Posterior vena cava (tissue), 2 donors: ENCODE measurements around the gene LAG3. TPM values are rescaled to one million over a fixed set of nuclear protein-coding genes. Genes with fewer than 3 reads are reported as not detected.

ENCODE experiments used
- DNase-seq: peaks from one replicate; pipeline ENCODE4 v3.0.0-alpha.2; 2020; ENCODE audit warnings: low spot score
- intact Hi-C, 2 donors: fragments of 100-400 bp; cut with DNase I; formaldehyde crosslinking; loops; one replicate each; pipeline versions ENCODE4 v1.14.1 to v1.14.2; 2022 to 2023
- total RNA-seq, 2 donors: library from RNA; stranded (reverse); fragmentation: NEBNext Ultra II Directional; extraction: Animal tissue kit (Norgen Biotek cat#: 25700); gene quantifications; one replicate each; pipeline ENCODE4 v1.2.1, GENCODE V29; 2021
- donor health status: DM: yes; HTN: yes; CAD: no.
- donor health status: DM: yes; HTN: yes; CAD: no.

Gene LAG3
- total RNA-seq, 2 donors from 2014 or later: 0.57 to 1.2 TPM

DNA sequence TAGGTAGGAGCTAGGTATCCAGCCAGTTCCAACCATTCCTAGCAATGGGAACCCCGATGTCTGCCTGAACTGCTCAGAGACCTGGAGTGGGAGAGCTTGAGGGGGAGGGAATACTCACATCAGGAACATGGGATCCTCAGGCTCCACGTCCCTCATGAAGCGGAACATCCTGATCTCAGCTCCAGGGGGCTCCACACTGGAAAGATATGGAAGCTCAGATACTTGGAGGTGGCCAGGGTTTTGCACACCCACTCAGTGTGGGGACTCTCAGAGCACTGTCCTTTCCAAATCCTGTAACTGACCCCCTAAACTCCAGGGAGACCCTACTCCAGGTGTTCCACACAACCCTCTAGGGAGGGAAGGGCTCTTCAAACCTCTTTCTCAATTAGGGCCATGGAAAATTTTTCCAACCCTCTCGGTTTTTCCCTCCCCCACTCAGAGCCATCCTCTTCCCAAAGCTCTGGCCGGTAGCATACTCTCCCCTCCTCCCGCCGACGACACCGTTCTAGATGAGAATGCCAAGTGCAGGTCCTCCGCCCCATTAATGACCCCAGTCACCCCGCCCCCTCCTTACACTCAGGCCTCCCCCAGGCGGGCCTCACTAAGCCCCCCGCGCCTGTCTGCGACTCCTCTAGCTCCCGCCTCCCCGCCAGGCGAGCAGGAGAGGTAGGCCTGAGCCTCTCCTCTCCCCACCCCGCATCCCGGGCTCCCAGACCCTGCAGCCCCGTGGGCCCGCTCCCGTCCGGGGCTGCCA is 20.0 kb upstream of the LAG3 start:
- intact Hi-C loops: loop anchor here in 1 of 2 donors (2.0 kb wide), 1 partner anchor 26 kb away; no protein-coding TSS in a partner anchor

DNA sequence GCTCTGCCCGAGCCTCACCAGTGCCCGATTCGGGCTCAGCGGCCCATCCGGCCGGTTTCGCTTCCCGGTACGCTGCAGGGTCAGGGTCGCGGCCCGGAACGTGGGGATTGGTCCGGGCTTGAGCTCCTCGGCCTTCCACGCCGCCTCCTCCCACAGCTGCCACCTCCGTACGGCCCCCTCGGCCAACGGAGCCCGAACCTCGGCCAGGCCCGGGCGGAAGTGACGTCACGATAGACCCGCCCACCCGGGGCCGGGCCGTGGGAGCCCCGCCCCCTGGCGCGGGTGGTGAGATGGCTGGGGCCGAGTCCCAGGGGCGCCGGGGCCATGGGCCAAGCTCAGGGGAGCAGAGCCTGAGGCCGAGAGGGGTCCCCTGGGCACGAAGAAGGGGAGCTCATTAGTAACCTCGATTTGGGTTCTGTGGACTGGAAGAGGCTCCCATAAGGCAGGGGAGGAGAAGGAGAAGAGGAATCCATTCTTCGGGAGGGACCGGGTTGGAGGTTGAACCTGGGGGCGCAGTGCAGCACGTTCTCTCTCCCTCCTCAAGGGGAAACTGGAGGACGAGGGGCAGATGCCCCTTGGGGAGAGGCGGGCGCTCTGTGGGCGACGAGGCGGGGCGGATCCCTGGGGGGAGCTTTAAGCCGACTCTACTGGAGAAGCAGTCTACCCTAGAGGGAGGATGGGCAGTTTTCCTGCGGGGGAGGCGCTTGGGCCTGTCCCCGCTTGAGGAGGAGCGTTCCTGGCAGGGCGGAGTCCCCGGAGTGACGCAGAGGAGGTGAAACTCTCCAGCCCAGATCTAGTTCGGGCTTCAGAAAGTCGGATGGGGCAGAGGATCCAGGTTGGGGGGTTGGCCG is 19.2 kb upstream of the LAG3 start, which contains the start of gene MLF2:
MLF2 (minus strand) TSS at position 221 of the 851 bp plus-strand sequence. CDS start 807 bp downstream, outside the sequence.
- intact Hi-C loops: loop anchor here in 1 of 2 donors (2.0 kb wide), 1 partner anchor 26 kb away; no protein-coding TSS in a partner anchor
- peak; percentile 99 for DNase-seq

More for the DNA sequence above, 20.0 kb upstream of the LAG3 start:
- DNase-seq: no peak

DNA sequence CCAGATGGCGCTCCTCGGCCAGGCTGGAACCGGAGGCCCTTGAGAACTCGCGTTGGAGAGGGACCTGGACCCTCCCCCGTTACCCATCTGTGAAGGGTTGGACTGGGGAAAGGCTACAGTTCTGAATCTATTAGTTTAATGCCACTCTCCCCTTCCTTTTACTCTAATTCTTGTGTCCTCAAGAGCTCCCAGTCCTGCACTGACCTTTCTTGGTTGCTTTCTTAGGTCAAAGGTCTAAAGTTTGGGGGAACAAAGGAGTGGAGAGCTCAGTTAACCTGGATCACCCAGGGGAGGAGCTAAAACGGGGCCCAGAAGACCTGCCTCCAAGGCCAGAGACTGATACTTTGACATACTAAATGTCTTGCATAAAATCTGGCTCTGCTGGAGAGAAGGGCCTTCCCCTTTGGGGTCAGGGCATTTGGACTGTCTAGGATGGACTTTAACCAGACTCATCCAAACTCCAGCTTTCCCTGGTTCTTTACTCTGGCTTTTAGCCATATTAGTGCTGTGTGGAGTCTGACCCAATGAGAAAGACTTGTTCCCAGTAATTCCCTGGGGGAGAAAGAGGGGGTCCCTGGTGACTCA is 18.5 kb upstream of the LAG3 start:
- intact Hi-C loops: loop anchor here in 1 of 2 donors (2.0 kb wide), 1 partner anchor 25 kb away; no protein-coding TSS in a partner anchor
- DNase-seq: no peak

DNA sequence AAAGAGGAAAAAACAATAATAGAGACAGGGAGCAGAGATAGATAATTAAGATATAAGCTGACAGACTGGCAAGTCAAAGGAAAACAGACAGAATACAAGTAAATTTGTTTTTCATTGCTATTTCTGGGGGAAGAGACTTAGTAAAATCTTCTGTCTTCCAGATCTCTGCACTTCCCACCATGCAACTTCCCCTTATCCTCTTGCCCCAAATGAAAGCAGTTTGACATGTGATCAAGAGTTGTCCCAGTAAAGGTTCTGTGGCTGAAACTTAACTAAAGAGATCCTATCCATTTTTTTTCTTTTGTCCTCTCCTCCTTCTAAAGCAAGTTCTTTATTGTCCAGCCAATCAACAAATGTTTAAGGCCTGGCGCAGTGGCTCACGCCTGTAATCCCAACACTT is 17.9 kb upstream of the LAG3 start:
- intact Hi-C loops: no loop called here
- no peak for DNase-seq

DNA sequence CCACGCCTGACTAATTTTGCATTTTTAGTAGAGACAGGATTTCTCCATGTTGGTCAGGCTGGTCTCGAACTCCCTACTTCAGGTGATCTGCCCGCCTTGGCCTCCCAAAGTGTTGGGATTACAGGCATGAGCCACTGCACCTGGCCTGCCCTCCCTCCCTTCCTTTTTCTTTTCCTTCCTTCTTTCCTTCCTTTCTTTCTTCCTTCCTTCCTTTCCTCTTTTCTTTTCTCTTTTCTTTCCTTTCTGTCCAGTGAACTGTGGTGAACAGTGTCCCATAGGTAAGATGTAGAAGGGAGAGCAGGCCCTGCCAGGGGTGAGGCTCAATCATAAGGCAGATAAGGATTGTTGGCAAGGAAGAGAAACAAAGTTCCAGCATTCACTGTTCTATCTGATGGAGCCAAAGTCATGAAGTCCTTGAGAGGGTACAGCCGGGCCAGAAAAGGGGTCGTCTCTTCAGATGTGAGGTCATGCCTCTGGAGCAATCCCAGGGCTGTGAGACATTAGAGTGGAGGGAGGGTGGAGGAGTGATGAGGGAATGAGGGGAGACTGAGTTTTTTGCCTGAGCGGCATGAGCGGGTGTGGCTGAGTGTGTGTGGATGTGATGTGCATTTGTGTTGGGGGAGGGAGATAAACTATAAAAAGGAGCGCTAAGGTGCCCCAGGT is 15.2 kb upstream of the LAG3 start:
- intact Hi-C loops: no loop called here
- DNase-seq: no peak

DNA sequence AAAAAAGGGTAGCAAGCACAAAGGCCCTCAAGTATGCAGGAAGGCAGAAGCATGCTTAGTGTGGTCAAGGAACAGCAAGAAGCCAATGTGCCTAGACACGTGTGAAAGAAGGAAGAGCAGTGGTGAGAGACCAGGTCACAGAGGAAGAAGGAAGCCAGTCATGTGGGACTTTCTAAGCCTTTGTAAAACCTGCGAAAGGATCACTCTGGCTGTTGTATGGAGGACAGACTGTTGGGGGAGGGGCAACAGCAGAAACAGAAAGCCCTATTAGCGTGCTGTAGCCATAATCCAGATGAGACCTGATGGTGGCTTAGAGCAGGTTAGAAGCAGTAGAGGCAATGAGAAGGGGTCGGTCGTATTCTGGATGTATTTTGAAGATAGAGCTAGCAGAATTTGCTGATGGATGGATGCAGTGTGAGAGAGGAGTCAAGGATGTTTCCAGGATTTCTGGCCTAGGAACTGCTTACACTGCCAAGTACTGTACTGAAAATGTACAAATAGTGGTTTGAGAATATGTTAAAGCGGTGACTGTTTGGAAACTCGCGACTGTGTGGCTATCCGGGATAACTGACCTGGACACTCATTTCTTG is 13.7 kb upstream of the LAG3 start:
- intact Hi-C loops: no loop called here
- no peak for DNase-seq

DNA sequence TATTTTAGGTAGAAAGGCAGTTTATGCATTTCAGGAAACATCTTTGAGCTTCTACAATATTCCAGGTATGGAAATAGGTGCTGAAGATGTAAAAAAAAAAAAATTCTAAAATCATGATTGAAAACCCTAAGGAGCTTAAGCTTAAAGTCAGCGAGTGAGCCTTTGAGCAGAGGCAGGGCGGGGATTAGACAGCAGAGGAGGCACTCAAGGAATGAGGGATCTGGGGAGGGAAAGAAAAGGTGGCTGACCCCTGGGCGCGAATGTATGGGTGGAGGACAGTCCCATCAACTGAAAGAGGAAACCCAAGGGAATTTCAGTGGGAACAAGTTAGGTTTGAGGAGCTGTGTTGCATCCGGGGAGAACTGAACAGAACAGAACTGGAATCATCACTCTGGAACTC is 12.6 kb upstream of the LAG3 start:
- intact Hi-C loops: loop anchor here in 1 of 2 donors (5.0 kb wide), 1 partner anchor 78 kb away; no protein-coding TSS in a partner anchor
- DNase-seq: no peak

DNA sequence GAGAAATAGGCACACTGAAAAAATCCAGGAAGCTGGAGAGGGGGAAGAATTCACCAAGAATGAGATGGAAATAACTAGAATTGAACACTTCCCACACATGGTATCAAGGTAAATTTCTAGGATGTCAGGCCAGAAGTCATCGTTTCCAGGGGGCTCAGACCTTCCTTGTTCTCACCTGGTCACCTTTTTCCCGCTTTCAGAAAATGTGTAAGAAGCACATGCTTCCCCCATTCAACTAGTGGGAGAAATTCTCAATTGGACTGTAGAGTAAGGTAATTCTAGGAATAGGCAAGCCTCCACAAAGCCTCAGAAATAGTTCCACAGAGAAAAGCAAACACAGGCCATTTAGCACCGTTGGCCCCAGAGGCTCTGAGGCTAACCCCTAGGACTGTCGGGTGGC is 8.9 kb upstream of the LAG3 start:
- intact Hi-C loops: loop anchor here in 1 of 2 donors (5.0 kb wide), 1 partner anchor 74 kb away; no protein-coding TSS in a partner anchor
- DNase-seq: no peak

DNA sequence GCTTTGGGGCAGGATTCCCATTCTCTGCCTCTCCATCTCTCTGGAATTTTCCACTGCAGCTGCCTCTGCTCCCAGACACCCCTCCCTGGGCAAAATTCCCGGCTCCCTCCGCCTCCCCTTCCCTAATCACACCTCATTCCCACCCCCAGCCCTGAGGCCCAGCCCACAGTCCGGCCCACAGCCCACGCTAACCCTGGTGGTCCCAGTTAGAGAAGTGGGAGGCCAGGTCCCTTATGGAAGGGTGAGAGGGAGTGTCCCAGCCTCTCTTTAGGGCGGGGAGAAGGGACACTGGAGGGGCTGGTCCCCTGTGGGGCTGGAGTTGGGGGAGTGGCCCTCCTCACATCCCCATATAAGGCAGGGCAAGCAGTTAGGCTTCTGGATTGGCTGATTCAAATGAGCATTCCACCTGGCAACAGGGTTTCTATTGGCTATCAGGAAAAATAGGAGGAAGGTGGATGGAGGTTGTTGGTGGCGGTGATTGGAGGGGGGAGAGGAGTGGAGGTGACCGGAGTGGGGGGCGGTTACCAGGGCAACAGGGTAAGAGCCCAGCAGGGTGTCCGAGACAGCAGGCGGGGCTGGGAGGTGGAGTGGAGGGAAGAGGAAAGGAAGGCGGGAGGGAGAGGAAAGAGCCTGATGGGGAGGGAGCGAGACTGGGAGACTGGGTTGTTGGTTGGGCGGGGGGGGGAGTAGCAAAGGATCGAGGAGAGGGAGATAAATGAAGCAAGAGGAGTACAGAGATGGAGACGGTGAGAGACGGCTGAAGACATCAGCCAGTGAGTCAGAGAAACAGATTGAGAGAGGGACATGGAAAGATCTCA is 8.1 kb upstream of the LAG3 start:
- peak; percentile 97 for DNase-seq
- intact Hi-C loops: loop anchor here in 1 of 2 donors (5.0 kb wide), 1 partner anchor 73 kb away; no protein-coding TSS in a partner anchor

DNA sequence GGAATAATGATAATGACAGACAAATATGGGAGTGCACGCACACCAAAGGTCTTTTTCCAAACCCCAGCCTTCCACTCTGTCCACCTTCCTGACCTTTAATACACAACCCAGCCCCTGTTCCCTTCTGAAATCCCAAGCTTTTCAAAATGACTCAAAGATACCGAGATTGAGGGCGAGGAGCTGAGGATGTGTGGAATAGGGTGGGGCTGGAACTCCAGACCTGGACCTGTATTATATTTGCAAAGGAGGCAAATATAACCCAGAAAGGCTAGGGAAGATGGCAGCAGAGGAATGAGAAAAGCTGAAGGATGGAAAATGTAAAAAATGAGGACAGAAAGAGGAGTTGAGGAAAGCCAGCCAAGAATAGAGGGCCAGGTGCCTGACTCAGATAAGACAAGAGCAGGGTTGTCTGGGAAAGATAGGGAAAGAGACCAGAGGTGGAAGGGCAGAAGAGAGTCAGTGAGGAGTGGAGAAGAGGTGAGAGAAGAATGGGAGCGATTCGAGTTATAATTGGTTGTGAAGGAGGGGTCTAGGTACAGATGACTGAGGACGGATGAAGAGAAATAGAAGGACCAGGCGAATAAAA is 7.2 kb upstream of the LAG3 start:
- intact Hi-C loops: no loop called here
- DNase-seq: no peak

DNA sequence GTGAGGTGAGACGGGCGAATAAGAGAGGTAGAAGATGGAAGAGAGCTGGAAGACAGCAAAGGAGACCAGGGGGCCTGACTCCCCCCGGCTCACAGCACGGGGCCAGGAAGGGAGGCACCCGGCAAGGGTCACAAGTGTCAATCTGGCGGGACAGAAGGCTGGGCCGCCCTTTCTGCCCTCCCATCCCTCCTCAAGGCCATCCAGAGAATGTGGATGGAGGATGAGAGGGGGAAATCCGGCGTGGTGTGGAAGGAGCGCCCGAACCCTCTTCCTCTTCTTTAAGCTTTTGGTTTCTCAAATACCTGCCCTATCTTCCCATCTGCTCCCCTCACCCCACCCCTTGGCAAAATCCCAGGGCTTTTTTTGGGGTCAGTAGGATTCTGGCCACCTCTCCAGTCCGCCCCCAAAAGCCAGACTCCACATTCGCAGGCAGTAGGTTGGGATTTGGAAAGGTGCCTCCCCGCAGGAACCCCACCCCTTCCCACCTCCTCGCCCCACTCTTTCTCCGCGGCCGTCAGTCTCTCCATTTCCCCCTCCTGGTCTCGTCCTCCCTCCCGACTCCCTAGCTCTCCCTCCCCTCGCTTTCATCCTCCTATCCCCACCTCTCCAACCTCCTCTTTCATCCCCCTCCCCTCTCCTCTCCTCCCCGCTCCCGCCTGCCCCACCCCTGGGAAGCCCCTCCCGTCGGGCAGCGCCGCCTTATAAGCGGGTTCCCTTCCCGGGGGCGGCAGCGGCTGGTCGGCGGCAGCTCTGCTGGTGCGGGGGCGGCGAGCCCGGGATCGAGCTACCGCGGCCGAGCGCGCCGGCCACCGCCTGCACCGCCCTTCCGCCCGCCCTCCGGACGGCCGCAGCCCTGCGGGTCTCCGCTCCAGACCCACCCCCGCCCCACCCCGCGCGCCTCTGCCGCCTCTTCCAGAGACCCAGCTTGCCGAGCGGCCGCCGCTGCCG is 6.4 kb upstream of the LAG3 start, which contains the start of gene PTMS:
PTMS (plus strand) TSS at position 730 of the 948 bp plus-strand sequence. CDS start 343 bp downstream, outside the sequence.
- intact Hi-C loops: no loop called here

DNA sequence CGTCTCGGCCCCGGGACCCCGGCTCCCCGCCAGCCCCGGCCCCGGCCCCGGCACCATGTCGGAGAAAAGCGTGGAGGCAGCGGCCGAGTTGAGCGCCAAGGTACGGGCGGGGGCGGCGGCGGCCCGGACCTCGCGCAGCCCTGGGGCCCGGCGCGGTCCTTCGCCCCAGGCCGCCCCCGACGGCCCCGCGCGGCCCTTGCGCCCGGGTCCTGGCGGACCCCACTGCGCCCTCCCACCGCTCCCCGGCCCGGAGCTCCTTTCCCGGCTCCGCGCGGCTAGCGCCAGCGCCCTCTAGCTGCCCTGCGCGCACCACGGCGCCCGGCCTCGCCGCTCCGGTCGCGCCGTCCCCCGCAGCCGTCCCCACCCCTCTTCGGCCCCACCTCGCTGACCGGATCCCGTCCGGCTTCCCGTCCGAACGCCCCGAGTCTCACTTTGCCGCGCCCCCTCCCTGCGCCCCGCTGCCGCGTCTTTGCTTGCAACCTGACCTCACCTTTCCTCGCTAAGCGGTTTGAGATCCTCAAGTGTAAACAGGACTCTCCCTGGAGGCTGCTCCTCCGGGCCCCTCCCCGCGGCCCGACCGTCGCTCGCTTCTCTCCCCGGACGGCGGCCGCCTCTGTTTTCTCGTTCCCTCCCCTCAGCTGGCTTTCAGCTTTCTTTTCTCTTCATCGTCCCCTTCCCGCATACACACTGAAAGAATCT is 5.5 kb upstream of the LAG3 start:
- peak; percentile 94 for DNase-seq
- intact Hi-C loops: no loop called here

More for the DNA sequence above, 6.4 kb upstream of the LAG3 start, which contains the start of gene PTMS:
- peak; percentile 95 for DNase-seq

DNA sequence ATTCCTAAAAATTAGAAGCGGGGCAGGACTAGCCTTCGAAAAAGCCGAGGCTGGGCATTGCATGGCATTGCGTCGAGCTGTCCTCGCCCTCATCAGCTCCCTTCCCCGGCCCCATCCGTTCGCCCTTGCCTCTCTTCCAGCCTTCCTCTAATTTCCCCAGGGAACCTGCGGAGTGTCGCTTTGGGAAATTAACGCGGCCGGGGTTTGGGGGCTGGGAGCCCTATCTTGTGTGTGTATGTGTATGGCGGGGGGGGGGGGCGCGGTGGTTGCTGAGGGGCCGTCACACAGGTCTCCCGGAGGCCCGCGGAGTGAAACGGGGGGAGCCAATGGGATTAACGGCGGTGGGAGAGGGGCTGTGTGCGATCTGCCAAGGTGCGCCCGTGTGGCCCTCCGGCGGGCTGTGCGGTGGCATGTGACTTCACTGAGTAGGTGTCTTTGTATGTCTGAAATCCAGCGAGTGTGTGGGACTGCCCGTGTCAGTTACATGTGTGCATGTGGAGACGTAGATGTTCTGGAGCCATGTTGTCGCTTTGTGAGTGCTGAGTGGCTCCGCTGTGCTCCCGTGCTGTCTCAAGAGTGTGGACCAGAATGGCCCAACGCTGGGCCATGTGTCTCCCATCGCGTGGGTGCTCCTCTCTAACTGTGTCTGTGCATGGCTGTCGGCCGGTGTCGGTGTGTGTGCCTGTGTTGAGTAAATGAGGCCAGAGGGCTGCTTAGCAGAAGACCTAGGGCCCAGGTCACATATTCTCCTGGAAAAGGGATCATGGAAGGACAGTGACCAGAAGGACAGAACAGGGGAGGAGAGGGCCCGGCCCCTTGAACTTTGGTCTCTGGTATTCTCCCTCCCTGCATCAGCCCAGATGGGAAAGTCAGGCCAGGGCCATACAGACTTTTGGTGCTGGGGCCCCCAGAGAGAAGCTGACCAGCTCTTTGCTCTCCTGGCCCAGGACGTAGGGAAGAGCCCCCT is 4.7 kb upstream of the LAG3 start:
- DNase-seq: peak; percentile 80
- intact Hi-C loops: no loop called here

DNA sequence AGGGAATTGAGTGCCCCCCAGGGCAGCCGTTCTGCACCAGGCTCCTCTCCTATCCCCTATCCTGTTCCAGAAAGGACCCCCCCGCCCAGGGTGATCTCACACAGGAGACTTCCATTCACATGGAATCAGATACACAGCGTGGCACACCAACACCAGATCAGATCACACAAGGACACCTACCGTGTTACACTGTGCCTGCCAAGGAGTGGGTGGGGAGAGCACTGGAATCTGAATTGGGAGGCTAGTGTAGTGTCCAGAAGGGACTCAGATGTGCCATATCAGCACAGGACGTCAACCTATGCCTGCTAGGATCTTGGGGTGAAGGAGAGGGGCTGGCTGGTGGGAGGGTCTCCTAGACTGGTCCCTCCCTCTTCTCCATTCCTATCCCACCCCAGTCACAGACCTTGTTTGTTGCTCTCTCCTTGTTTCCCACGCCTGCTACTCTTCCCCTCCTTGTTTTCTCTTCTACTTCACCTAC is 3.8 kb upstream of the LAG3 start:
- intact Hi-C loops: no loop called here
- DNase-seq: no peak
